SK-N-SH treated with all-trans-retinoic acid at 6 μM for 48 hours (cell line): ENCODE results near the gene ATXN10.

ENCODE experiments used
- ARNTL ChIP-seq: fragments of 450-650 bp; formaldehyde crosslinking; IDR thresholded peaks from 2 replicates; pipeline ENCODE4 v1.5.0; 2020; ENCODE audit warnings: low read depth, mild to moderate bottlenecking, moderate library complexity, borderline replicate concordance
- GLIS3 ChIP-seq: fragments of 250-450 bp; sonication (Bioruptor Pico); IDR thresholded peaks from 2 replicates; pipeline ENCODE4 v1.5.0; 2020; ENCODE audit warnings: mild to moderate bottlenecking, moderate library complexity
- PATZ1 ChIP-seq: fragments of 250-450 bp; sonication (Bioruptor Pico); IDR thresholded peaks from 2 replicates; pipeline ENCODE4 v1.8.0; 2020; ENCODE audit warnings: mild to moderate bottlenecking, moderate library complexity, borderline replicate concordance
- POU6F1 ChIP-seq: fragments of 250-450 bp; sonication (Bioruptor Pico); IDR thresholded peaks from 2 replicates; pipeline ENCODE4 v1.8.0; 2021; ENCODE audit warnings: low read depth, mild to moderate bottlenecking, moderate library complexity, borderline replicate concordance
- RARB ChIP-seq: fragments of 250-450 bp; sonication (Bioruptor Pico); IDR thresholded peaks from 2 replicates; pipeline ENCODE4 v1.8.0; 2021; ENCODE audit warnings: mild to moderate bottlenecking, moderate library complexity
- TCF4 ChIP-seq: fragments of 250-450 bp; sonication (Bioruptor Pico); IDR thresholded peaks from 2 replicates; pipeline ENCODE4 v1.8.0; 2021; ENCODE audit warnings: mild to moderate bottlenecking, moderate library complexity, borderline replicate concordance
- TOX ChIP-seq: fragments of 250-450 bp; sonication (Bioruptor Pico); IDR thresholded peaks from 2 replicates; pipeline ENCODE4 v1.8.0; 2021; ENCODE audit warnings: mild to moderate bottlenecking, moderate library complexity, borderline replicate concordance
- ZC3H10 ChIP-seq: fragments of 250-450 bp; sonication (Bioruptor Pico); IDR thresholded peaks from 2 replicates; pipeline ENCODE4 v1.5.1; 2021; ENCODE audit warnings: mild to moderate bottlenecking, moderate library complexity
- ZFP3 ChIP-seq: fragments of 250-450 bp; sonication (Bioruptor Pico); IDR thresholded peaks from 2 replicates; pipeline ENCODE4 v1.5.0; 2020; ENCODE audit warnings: mild to moderate bottlenecking, moderate library complexity
- ZFP30 ChIP-seq: fragments of 450-650 bp; formaldehyde crosslinking; IDR thresholded peaks from 2 replicates; pipeline ENCODE4 v1.5.0; 2022; ENCODE audit warnings: mild to moderate bottlenecking, moderate library complexity
- ZNF565 ChIP-seq: fragments of 450-650 bp; formaldehyde crosslinking; conservative IDR thresholded peaks from 2 replicates; pipeline ENCODE4 v1.5.0; 2020; ENCODE audit warnings: low read depth, mild to moderate bottlenecking, moderate library complexity
- ZNF70 ChIP-seq: fragments of 450-650 bp; formaldehyde crosslinking; IDR thresholded peaks from 2 replicates; pipeline ENCODE4 v1.5.0; 2020; ENCODE audit warnings: mild to moderate bottlenecking, moderate library complexity
- ZNF8 ChIP-seq: fragments of 450-650 bp; formaldehyde crosslinking; IDR thresholded peaks from 2 replicates; pipeline ENCODE4 v1.5.0; 2020; ENCODE audit warnings: mild to moderate bottlenecking, moderate library complexity
- TF ChIP-seq, protein P1 (sequence below): fragments of 250-450 bp; sonication (Bioruptor Pico); IDR thresholded peaks from 2 replicates; pipeline ENCODE4 v1.5.1; 2020; ENCODE audit warnings: low read depth, mild to moderate bottlenecking, moderate library complexity

- TF ChIP-seq, protein P1, sequence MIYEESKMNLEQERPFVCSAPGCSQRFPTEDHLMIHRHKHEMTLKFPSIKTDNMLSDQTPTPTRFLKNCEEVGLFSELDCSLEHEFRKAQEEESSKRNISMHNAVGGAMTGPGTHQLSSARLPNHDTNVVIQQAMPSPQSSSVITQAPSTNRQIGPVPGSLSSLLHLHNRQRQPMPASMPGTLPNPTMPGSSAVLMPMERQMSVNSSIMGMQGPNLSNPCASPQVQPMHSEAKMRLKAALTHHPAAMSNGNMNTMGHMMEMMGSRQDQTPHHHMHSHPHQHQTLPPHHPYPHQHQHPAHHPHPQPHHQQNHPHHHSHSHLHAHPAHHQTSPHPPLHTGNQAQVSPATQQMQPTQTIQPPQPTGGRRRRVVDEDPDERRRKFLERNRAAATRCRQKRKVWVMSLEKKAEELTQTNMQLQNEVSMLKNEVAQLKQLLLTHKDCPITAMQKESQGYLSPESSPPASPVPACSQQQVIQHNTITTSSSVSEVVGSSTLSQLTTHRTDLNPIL (CRISPR knock-in tag), result no peak
- no peak for TF ChIP-seq PATZ1 (CRISPR knock-in tag)
- no peak for TF ChIP-seq ZNF565 (CRISPR knock-in tag)
- TF ChIP-seq ARNTL, result no peak
- TF ChIP-seq POU6F1 (CRISPR knock-in tag), result no peak
- no peak for TF ChIP-seq ZC3H10 (CRISPR knock-in tag)
- no peak for TF ChIP-seq ZNF70
- TF ChIP-seq TOX (CRISPR knock-in tag), result no peak
- no peak for TF ChIP-seq ZNF8
- TF ChIP-seq RARB (CRISPR knock-in tag), result no peak
- no peak for TF ChIP-seq GLIS3
- no peak for TF ChIP-seq ZFP3
- no peak for TF ChIP-seq ZFP30 (CRISPR knock-in tag)
- no peak for TF ChIP-seq TCF4 (CRISPR knock-in tag)
Observed at GRCh38 chr22:45843031-45843430, 171.4 kb downstream of the ATXN10 start.
